Superior temporal gyrus (tissue), 1 donor: Measurements from ENCODE around the gene CDCP1.

Experiments
- DNase-seq: peaks from one replicate; pipeline ENCODE4 v3.0.0-alpha.2; 2016; ENCODE audit errors: extremely low spot score

CDCP1 gene

DNA sequence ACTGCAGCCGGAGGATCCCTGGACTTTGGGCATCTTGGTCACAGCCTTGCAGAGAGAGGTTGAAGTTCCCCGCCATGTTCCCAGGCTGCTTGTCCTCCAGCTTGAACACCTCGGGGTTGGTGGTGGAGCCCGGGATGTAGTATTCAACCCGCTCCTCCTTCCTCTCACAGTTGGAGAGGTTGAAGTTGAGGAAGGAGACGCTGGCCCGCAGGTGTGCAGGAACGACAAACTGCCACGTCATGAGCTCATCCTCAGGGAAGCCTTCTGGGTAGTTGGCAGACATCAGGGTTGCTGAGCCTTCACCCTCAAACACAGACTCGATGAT, 35.7 kb downstream of the CDCP1 start:
- no peak for DNase-seq

DNA sequence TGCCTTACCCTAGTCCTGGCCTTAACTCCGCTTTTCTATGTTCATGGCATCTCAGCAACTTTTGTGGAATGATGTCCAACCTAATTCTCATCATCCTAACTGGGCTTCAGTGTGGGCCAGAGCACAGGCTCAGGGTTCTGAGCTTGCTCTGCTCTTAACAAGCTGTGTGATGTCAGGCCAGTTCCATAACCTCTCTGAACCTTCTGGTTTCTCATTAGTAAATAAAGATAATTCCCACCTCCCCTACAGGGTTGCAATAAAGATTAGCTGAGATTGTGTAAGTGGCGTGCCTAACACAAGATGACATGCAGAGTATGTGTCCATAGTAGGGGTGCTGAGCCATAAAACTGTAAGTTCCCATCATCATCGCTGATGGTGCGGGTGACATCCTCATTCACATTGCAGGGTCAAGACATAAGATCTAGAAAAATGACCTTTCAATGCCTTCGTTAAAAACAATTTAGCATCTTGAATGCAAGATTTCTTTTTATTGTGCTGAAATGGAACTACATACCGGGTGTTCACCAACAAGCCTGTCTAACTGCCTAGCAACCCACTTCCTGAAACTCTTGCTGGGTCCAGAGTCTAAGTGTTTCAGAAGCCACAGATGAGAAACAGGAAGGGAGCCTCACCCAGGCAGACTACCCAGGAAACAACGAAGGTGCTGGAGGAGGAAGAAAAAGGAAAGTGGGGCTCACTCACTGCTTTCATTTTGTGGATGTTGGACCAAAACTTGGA, 36.2 kb downstream of the CDCP1 start:
- DNase-seq = no peak

DNA sequence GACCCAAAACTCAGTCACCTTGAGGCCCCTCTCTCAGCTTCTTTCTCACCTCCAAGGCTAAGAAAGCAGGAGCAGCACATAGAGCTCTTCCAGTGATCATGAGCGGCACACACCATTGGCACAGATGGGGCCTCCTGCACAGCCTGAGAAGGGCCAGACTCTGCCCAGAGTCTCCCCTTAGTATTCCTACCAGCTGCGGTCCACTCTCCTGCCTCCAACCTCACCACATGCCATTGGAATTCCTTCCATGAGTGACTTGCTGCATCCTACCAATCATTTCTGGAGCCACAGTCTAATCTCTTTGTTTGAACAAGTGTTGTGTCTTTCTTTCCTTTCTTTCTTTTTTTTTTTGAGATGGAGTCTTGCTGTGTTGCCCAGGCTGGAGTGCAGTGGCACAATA, 39.3 kb downstream of the CDCP1 start:
- DNase-seq = no peak

DNA sequence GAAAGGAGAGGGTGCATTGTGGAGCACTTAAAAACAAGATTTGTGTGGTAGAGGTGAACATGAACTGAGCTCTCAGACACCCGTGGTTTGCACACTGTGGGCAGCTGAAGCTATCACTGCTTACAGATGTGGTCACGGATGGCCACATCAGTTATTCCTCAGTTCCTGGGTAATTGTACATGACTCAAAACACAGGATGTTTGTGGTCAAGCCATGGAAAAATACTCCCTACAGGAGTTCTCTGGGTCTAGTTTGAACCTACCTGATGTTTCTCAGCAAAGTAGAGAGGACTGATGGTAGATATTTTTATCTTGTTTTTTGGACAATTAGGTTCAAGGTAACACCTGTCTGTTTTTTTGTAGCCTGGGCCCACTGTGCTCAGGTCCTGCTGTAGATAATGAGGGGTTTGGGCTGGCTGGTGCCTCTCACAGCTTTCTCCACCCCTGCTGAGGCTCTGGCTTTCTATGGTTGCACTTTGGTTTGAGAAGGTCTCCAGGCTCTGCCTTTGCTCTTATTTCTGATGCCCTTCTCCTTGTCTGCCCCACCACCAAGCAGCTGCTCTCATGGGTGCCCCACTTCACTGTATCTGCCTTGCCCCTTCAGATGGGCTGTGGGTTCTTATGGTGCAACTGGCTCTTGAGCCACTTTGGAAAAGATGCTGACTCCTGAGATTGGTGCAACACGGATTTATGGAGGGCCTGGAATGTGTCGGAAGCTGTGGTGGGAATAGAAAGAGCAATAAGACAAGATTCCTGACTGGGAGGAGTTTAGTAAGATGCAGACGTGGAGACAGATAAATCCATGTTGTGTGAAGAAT, 40.1 kb downstream of the CDCP1 start:
- no peak for DNase-seq

DNA sequence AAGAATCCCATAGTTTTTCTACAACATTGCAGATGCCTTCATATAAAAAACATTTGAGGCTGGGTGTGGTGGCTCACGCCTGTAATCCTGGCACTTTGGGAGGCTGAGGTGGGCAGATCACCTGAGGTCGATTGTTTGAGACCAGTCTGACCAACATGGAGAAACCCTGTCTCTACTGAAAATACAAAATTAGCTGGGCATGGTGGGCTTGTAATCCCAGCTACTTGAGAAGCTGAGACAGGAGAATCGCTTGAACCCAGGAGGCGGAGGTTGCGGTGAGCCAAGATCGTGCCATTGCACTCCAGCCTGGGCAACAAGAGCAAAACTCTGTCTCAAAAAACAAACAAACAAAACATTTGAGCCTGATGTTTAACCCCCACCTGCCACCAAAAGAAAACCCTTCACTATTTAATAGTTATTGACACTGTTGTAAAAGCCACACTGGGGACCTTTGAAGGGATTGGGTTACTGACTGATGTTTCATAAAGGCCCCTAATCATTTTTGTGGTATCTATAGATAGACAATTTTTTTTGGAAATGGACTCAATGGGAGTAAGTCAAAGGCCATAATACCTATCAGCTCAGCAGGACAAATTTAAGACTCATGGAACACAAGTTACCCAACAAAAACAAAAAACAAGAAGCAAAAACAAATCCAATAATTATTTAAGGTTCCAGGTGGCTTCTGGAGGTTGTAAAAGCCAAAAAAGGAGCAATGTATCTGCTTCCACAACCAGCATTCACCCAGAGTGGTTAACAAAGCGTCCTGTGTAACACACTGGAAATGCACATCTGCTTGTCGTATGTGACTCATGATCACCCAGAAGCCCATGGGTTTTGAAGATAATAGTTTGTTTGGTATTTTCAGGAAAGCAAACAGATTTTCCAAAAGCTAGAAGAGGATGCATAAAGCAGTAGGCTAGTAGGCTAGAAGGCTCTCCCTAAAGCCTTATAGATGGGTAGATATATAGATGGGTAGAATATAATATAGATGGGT, 41.2 kb downstream of the CDCP1 start:
- DNase-seq = no peak

DNA sequence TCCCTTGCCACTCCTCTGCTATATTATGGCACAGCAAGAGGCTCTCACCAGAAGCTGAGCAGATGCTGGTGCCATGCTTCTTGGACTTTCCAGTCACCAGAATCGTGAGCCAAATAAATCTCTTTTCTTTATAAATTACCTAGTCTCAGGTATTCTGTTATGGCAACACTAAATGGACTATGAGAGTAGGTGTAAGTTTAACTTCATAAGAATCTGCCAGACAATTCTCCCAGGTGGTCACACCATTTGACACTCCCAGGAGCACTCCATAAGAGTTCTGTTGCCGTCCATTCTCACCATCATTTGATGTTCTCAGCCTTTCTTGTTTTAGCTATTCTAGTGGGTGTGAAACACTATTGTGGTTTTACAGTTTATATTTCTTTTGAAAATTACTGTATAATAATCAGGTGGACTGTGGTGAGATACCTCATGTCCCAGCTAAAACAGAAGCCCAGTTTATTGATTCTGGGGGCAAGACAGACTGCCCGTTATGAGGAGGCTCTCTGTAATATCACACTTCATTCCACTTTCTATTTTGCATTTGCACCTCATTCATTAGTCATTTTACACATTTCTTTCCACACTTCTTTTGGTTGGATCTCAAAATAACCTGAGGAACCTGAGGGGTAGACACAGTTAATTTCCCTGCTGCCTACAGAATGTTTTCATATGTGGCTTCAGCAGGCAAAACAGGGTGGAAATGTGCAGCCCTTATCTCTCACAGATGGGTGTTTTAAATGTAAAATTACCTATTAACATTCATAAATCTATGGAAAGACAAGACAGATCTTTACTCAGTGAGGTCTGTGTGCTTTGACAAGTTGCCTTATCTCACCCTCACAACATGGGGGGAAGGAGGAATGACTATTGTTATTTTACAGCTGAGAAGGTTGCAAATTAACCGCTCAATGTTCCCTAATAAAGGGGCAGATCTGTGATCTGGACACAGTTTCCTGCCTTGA, 42.1 kb downstream of the CDCP1 start:
- DNase-seq = no peak

DNA sequence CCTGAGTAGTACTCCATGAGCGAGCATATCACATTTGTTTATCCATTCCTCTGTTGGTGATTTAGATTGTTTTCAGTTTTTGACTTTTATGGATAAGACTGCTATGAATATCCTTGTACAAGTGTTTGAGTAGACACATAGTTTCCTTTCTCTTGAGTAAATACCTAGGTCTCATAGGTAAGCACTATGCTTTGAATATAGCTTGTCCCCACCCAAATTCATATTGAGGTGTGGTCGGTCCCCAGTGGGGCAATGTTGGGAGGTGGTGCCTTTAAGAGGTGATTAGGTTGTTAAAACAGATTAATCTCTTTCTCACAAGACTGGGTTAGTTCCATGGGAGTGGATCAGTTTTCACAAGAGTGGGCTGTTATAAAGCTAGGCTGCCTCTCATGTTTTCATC, 42.8 kb downstream of the CDCP1 start:
- DNase-seq = no peak

DNA sequence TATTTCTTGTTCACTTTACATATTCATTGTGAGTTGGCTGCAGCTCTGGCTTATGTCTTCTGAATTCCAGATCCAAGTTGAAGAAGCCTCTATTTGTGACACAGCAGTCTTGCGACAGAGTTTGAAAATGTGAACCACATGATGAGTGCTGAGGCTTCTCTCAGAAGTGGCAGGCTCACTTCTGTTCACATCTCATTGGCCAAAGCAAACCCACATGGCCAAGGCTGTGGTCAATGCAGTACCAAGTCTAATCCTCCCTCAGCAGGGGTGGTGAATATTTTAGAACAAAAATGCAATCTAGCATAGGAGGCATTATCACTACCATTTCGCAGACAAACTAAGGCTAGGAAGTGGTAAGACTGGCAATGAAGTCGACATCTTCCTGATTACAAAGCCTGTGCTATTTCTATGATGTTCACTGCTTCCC, 45.2 kb downstream of the CDCP1 start:
- DNase-seq = no peak

DNA sequence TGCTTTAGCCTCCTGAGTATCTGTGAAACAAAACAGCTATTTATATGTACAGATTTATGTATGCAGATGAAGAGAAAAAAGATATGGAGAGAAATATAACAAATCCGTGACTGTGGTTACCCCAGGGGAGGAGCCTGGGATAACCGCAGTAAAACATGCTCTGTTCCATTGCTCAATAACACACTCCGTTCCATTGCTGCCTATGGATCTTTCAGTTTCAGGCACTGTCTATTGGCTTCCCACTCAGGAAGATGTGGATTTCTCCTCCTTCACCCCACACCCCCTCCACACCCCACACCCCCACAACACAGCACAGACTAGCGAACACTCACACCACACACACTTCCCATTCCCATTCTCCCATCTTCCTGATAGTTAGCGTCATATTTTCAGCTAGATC, 47.9 kb downstream of the CDCP1 start:
- DNase-seq = no peak

DNA sequence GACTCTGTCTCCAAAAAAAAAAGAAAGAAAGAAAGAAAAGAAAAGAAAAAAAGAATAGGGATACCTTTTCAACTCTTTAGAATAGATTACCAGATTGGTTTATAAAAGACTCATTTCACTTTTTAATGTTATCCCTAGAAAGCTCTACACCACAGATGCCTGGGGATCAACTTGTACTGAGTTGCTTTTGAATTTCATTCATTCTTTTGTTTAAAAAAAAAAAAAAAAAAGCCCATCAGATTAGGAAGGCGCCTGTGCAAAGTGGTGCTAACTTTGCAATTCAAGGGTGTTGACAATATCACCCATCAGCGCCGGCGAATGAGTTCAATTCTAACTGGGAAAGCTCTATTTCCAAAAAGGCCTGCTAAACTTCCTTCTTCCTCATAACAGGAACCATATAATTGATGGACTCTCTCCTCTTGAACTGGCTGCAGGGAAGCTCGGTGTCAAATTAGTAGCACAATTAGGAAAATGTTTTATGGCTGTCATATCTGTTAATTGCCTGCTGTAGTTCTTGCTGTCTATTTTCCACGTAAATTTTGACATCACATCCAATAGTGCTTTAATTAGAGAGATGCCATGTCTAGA, 48.8 kb downstream of the CDCP1 start:
- DNase-seq = no peak

DNA sequence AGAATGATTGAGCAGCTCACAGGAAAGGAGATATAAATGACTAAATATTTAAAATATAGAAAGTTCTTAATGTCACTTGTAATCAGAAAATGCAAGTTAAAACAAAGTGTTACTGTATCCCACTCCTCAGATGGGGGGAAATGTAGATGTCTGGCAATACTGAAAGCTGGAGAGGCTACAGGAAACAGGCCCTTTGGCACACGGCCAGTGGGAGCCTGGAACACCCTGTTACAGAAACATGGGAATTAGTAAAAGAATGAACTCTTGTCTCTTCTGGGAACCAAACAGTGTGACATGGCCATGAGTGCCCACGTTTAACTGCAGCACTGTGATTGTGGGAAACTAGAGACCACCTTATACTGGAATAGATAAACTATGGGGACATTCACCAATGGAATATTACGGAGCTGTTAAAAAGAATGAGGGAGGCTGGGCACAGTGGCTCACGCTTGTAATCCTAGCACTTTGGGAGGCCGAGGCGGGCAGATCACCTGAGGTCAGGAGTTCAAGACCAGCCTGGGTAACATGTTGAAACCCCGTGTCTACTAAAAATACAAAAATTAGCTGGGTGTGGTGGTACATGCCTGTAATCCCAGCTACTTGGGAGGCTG, 50.2 kb downstream of the CDCP1 start:
- no peak for DNase-seq

DNA sequence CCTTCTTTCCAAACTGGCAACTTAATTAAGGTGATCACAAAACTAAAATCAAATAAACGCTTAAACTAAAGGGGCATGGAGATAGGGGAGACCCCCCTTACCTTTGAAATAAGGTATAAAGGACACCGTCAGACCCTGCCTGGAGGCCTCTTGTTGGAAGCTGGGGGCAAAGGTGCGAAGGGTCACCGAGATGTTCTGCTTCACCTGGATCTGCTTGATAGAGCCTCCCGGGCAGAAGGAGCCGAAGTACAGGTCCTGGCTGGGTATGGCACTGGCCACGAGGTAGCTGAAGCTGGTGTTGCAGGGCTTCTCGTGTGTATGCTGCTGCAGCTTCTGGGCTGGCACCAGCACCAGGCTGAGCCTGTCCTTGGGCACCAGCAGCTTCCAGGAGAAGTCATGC, 53.0 kb downstream of the CDCP1 start:
- DNase-seq = no peak

DNA sequence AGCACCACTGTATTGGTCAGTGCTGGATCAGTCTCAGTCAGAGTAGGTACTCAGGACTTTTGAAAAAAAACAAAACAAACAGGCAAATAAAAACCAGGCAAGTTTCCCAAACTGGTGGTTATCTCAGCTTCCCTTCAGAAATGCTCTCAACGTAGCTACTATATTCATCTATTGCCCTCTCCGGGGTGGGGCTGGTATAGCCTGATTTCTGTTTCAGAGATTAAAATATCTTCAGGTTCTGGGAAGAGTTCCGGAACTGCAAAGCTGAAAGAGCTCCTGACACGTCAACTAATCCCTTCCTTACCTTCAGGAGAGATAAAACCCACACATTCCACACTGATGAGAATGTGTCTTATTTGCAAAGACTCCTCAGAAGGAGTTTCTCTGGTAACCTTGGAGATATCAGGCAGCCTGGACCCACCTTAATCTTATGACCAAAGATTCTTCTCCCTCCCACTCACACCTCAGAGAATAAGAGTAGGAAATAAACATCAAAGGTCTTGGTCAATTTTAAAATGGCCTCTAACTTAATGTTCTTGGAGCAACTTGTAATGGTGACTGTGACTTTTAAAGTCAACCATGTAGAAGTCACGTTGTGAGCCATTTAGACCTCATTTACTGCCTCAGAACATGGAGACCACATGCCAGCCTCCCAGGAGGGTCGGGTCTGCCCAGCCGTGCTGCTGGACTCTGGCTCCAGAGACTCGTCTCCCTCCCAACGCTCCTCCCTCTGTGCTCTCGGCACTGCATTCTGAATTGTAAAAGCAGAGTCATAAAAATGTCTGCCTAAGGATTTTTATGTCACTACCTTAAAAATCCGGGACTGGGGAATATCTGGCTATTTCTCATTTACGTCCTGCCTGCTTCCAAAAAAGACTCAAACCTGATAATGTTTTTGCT, 53.8 kb downstream of the CDCP1 start:
- DNase-seq = no peak

DNA sequence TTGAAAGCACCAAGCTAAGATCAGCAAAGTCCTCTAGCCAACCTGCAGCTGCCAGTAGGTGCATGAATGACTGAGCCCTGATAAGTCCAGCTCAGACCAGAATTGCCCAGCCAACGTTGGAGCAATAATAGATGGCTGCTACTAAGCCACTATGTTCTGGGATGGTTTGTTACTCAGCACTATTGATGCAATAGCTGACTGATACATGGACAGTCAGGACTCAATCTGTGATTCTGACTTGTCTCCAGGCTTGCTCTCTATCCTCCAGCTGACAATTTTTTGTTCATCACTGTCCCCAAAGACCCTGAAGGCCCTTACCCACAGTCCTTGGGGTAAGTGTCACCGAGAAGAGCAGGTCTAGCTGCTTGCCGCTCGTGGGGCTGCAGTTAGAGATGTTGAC, 55.3 kb downstream of the CDCP1 start:
- no peak for DNase-seq

DNA sequence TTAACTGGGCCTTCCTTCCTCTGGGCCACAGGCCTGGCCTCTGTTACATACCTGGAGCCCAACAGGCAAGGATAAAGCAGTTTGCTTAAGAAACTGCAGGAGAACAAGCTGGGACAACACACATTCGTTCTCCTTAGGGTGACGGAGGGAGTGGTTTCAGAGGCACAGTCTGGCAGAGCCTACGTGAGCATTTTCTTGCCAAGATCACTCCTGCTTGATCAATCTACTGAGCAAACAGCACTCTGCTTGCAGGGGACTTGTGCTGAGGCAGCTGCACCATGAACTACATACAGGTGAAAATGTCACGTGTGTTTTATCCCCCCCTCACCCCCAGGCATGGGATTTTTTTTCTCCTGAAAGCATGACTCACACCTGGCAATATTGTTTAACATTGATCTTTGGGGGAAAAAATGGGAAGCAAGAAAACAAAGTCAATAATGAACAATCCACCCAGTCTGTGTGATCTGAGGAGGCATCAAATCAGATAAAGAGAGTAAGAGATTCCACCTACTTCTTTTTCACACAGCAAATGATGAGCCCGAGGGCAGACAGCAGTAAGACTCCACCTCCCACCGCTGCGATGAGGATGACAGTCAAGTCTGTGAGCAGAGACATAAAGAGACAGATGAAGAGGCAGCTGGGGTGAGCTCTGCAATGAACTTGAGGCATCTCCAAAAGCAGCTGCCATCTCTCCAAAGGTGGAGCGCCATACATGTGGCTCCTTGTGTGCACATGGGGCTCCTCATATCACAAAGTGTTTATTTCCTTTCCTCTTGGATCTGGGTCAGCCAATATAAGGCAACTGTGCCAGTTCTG, 57.4 kb downstream of the CDCP1 start:
- no peak for DNase-seq

DNA sequence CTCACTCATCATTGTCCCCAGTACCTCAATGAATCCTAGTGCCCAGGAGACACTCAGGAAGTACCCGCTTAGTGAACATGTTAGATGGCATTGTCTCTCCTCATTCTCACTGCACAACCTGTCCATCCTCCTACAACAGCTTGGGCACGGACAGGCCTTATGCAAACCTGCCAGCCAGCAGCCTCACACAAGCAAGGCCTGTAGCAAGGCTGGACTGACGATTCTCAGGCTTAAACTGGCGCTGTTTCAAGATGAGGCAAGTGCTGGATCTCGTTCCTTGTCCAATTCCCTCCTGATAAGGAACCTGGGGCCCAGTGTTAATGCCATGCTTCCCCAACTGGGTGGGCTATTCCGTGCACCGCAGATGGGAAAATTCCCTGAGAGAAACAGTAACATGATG, 59.0 kb downstream of the CDCP1 start:
- no peak for DNase-seq

DNA sequence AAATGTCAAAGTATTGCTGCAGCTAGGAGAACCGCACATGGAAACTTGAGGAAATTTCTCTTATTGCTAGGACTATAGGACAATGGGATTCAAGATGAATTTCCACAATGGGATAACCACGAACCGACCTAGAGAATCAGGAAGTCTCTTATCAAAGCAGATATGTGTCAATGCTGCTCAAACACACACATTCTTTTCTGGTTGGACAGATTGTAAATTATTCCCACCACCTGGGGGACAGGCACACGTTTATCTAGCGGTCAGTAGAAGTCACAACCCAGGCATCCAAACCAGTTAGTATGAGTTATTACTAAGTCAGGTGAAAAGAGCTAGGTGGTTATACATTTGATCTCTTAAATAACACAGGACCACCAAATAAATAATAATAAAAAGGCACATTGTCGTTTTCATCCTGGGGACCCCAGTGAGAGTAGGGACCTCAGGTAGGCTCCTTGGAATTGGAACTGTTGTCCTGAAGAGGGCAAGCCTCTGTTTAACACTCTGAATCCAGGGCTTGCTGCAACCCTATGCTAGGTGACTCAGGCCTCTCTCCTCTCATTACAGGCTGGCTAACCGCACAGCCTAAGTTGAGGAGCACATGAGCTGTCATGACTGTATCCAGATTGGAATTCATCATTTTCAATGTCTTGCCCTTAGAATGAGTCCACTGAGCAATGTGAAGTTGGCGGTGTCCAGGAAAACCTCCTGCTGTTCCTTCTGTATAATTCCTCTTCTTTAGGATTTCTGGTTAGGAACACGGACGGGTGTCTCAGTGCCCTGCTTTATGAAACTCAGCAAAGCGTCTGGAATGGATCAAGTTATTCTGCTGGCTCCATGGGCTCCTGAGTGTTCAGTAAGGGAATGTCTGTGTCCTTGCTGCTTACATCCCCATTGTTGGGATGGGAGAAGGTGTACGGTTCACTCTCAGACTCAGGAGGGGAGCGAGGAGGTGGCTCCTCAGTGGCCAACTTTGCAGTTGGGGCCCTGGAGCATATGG, 61.1 kb downstream of the CDCP1 start:
- no peak for DNase-seq
